ENCODE results near the gene ZG16B. TPM values are rescaled to one million over a fixed set of nuclear protein-coding genes. Genes with fewer than 3 reads are reported as not detected.
A peak's percentile ranks its signal among the peaks of the same experiment; 100 is the strongest.

The ZG16B gene
- total and polyA plus RNA-seq, 2 donors: 2.4 to 5.1 TPM

GRCh38 chr16:2792940-2793339 is 37.2 kb upstream of the ZG16B start:
- H3K36me3 ChIP-seq (ENCODE audit: insufficient read depth): no peaks in the 10 kb centered on the region
- H3K4me3 ChIP-seq (ENCODE audit: low read depth, low read length): no peak overlapping the region
- H3K4me1 ChIP-seq (ENCODE audit: insufficient read depth): no peaks in the 10 kb centered on the region
- 90% methylated on average over 10 of the region's 10 CpGs for WGBS
- DNase-seq (ENCODE audit: extremely low spot score): no peak
- no peak overlapping the region for H3K27ac ChIP-seq (ENCODE audit: low read depth)

- H3K36me3 ChIP-seq (ENCODE audit: insufficient read depth): no peaks in the 10 kb centered on the region
- no peaks in the 10 kb centered on the region for H3K4me1 ChIP-seq (ENCODE audit: insufficient read depth)
- H3K4me3 ChIP-seq (ENCODE audit: low read depth, low read length): no peak overlapping the region
- DNase-seq (ENCODE audit: extremely low spot score): peak; percentile 28
- WGBS: 61% methylated on average over 7 of the region's 7 CpGs
- peak overlapping the region; percentile 71 for H3K27ac ChIP-seq (ENCODE audit: low read depth)
Observed at GRCh38 chr16:2795395-2796143, 34.5 kb upstream of the ZG16B start.

GRCh38 chr16:2798723-2799204 is 31.3 kb upstream of the ZG16B start:
- DNase-seq (ENCODE audit: extremely low spot score): no peak
- 91% methylated on average over 39 of the region's 39 CpGs for WGBS
- H3K27ac ChIP-seq (ENCODE audit: low read depth): no peak overlapping the region
- H3K36me3 ChIP-seq (ENCODE audit: insufficient read depth): no peaks in the 10 kb centered on the region
- H3K4me3 ChIP-seq (ENCODE audit: low read depth, low read length): no peak overlapping the region
- no peaks in the 10 kb centered on the region for H3K4me1 ChIP-seq (ENCODE audit: insufficient read depth)

- no peak for DNase-seq (ENCODE audit: extremely low spot score)
- 80% methylated on average over 21 of the region's 21 CpGs for WGBS
- Histone ChIP-seq H3K4me1 (ENCODE audit: insufficient read depth) (no peaks in the 10 kb centered on the region), H3K4me3 (ENCODE audit: low read depth, low read length) (no peak overlapping the region), H3K36me3 (ENCODE audit: insufficient read depth) (no peaks in the 10 kb centered on the region), H3K27ac (ENCODE audit: low read depth) (peak overlapping the region; percentile 42)
Observed at GRCh38 chr16:2799205-2799858, 30.8 kb upstream of the ZG16B start.

GRCh38 chr16:2799859-2800226 is 30.3 kb upstream of the ZG16B start:
- no peaks in the 10 kb centered on the region for H3K4me1 ChIP-seq (ENCODE audit: insufficient read depth)
- no peaks in the 10 kb centered on the region for H3K36me3 ChIP-seq (ENCODE audit: insufficient read depth)
- H3K27ac ChIP-seq (ENCODE audit: low read depth): no peak overlapping the region
- peak; percentile 8 for DNase-seq (ENCODE audit: extremely low spot score)
- H3K4me3 ChIP-seq (ENCODE audit: low read depth, low read length): no peak overlapping the region
- WGBS: 49% methylated on average over 1 of the region's 1 CpG

GRCh38 chr16:2803545-2804195 is 26.4 kb upstream of the ZG16B start:
- H3K36me3 ChIP-seq (ENCODE audit: insufficient read depth): no peaks in the 10 kb centered on the region
- H3K27ac ChIP-seq (ENCODE audit: low read depth): no peak overlapping the region
- 78% methylated on average over 3 of the region's 3 CpGs for WGBS
- DNase-seq (ENCODE audit: extremely low spot score): no peak
- no peak overlapping the region for H3K4me3 ChIP-seq (ENCODE audit: low read depth, low read length)
- no peaks in the 10 kb centered on the region for H3K4me1 ChIP-seq (ENCODE audit: insufficient read depth)

- Histone ChIP-seq H3K4me3 (ENCODE audit: low read depth, low read length) (no peak overlapping the region), H3K36me3 (ENCODE audit: insufficient read depth) (no peaks in the 10 kb centered on the region), H3K27ac (ENCODE audit: low read depth) (no peak overlapping the region), H3K4me1 (ENCODE audit: insufficient read depth) (no peaks in the 10 kb centered on the region)
- DNase-seq (ENCODE audit: extremely low spot score): no peak
- 82% methylated on average over 4 of the region's 4 CpGs for WGBS
Observed at GRCh38 chr16:2804728-2805127, 25.4 kb upstream of the ZG16B start.

GRCh38 chr16:2806286-2806685 is 23.8 kb upstream of the ZG16B start:
- Histone ChIP-seq H3K4me3 (ENCODE audit: low read depth, low read length) (no peak overlapping the region), H3K4me1 (ENCODE audit: insufficient read depth) (no peaks in the 10 kb centered on the region), H3K36me3 (ENCODE audit: insufficient read depth) (no peaks in the 10 kb centered on the region), H3K27ac (ENCODE audit: low read depth) (no peak overlapping the region)
- 74% methylated on average over 5 of the region's 5 CpGs for WGBS
- no peak for DNase-seq (ENCODE audit: extremely low spot score)

- no peaks in the 10 kb centered on the region for H3K36me3 ChIP-seq (ENCODE audit: insufficient read depth)
- no peak overlapping the region for H3K4me3 ChIP-seq (ENCODE audit: low read depth, low read length)
- WGBS: 86% methylated on average over 7 of the region's 7 CpGs
- H3K4me1 ChIP-seq (ENCODE audit: insufficient read depth): no peaks in the 10 kb centered on the region
- no peak for DNase-seq (ENCODE audit: extremely low spot score)
- no peak overlapping the region for H3K27ac ChIP-seq (ENCODE audit: low read depth)
Observed at GRCh38 chr16:2808181-2808580, 21.9 kb upstream of the ZG16B start.

GRCh38 chr16:2809149-2809760 is 20.8 kb upstream of the ZG16B start:
- Histone ChIP-seq H3K4me1 (ENCODE audit: insufficient read depth) (no peaks in the 10 kb centered on the region), H3K27ac (ENCODE audit: low read depth) (no peak overlapping the region), H3K36me3 (ENCODE audit: insufficient read depth) (no peaks in the 10 kb centered on the region), H3K4me3 (ENCODE audit: low read depth, low read length) (no peak overlapping the region)
- DNase-seq (ENCODE audit: extremely low spot score): no peak
- WGBS: 76% methylated on average over 3 of the region's 3 CpGs

- Histone ChIP-seq H3K4me3 (ENCODE audit: low read depth, low read length) (no peak overlapping the region), H3K36me3 (ENCODE audit: insufficient read depth) (no peaks in the 10 kb centered on the region), H3K4me1 (ENCODE audit: insufficient read depth) (no peaks in the 10 kb centered on the region), H3K27ac (ENCODE audit: low read depth) (no peak overlapping the region)
- WGBS: 80% methylated on average over 6 of the region's 6 CpGs
- DNase-seq (ENCODE audit: extremely low spot score): no peak
Observed at GRCh38 chr16:2810651-2811050, 19.5 kb upstream of the ZG16B start.

GRCh38 chr16:2811703-2812471 is 18.2 kb upstream of the ZG16B start:
- no peak overlapping the region for H3K4me3 ChIP-seq (ENCODE audit: low read depth, low read length)
- DNase-seq (ENCODE audit: extremely low spot score): no peak
- H3K36me3 ChIP-seq (ENCODE audit: insufficient read depth): no peaks in the 10 kb centered on the region
- no peaks in the 10 kb centered on the region for H3K4me1 ChIP-seq (ENCODE audit: insufficient read depth)
- H3K27ac ChIP-seq (ENCODE audit: low read depth): no peak overlapping the region
- 61% methylated on average over 15 of the region's 15 CpGs for WGBS

GRCh38 chr16:2813771-2814221 is 16.3 kb upstream of the ZG16B start:
- H3K4me3 ChIP-seq (ENCODE audit: low read depth, low read length): no peak overlapping the region
- no peaks in the 10 kb centered on the region for H3K36me3 ChIP-seq (ENCODE audit: insufficient read depth)
- H3K27ac ChIP-seq (ENCODE audit: low read depth): no peak overlapping the region
- DNase-seq (ENCODE audit: extremely low spot score): no peak
- 64% methylated on average over 7 of the region's 7 CpGs for WGBS
- H3K4me1 ChIP-seq (ENCODE audit: insufficient read depth): no peaks in the 10 kb centered on the region

Data from urinary bladder (tissue), 4 donors.